Upper lobe of right lung (tissue), 1 donor: Measurements from ENCODE around the gene DPPA4. TPM values are rescaled to one million over a fixed set of nuclear protein-coding genes. Genes with fewer than 3 reads are reported as not detected.
"Not testable (repeated sequence)": the region's sequence is repeated elsewhere in the genome, so short reads cannot be mapped to it uniquely, and the experiment has no call there.

Experiments
- ATAC-seq: fragments of 200-7000 bp; cut with Tn5 transposase; one replicate; pipeline ENCODE4 v1.9.1; 2020; ENCODE audit warnings: mild to moderate bottlenecking, moderate library complexity
- DNase-seq: peaks from one replicate; pipeline ENCODE4 v3.0.0-alpha.2; 2020
- H3K27ac ChIP-seq: fragments of 200-600 bp; one replicate; pipeline ENCODE4 v1.8.0; 2022
- H3K27me3 ChIP-seq: fragments of 200-600 bp; one replicate; pipeline ENCODE4 v1.8.0; 2022; ENCODE audit warnings: mild to moderate bottlenecking
- H3K36me3 ChIP-seq: fragments of 200-600 bp; one replicate; pipeline ENCODE4 v1.8.0; 2022
- H3K4me1 ChIP-seq: fragments of 200-600 bp; one replicate; pipeline ENCODE4 v1.8.0; 2022
- H3K4me3 ChIP-seq: fragments of 200-600 bp; one replicate; pipeline ENCODE4 v1.8.0; 2022; ENCODE audit warnings: mild to moderate bottlenecking
- H3K9me3 ChIP-seq: fragments of 200-600 bp; one replicate; pipeline ENCODE4 v1.8.0; 2022
- intact Hi-C: fragments of 100-400 bp; cut with DNase I; formaldehyde crosslinking; loops from one replicate; pipeline ENCODE4 v1.11.0; 2022
- total RNA-seq: library from RNA; stranded (reverse); fragmentation: NEBNext Ultra II Directional; extraction: Animal tissue kit (Norgen Biotek cat#: 25700); gene quantifications from one replicate; pipeline ENCODE4 v1.2.1, GENCODE V29; 2021
- TF ChIP-seq, protein P1 (sequence below): fragments of 200-600 bp; IDR thresholded peaks from one replicate; pipeline ENCODE4 v1.8.0; 2022; ENCODE audit warnings: antibody characterized with exemption
- donor health status: DM: no; HTN: yes; CAD: no; lungs with severe emphysema.

Gene DPPA4
- total RNA-seq, 1 donor from 2014 or later, result not detected

DNA sequence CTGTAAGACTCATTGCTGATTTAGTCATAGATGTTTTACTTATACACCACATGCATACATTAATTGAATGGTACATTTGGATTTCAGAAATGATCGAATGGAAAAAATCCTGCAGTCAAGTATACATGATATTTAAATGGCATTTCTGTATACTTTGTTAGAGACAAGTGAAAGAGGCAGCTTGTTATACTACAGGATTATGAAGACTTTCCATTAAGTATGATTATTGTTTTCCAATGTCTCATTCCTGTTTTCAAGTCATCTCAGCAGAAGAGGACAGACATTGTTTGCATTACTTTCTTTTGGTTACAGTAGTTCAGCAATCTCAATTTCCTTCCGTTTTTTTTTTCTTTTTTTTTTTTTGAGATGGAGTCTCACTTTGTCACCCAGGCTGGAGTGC is 36.6 kb upstream of the DPPA4 start:
- no peak for ATAC-seq

DNA sequence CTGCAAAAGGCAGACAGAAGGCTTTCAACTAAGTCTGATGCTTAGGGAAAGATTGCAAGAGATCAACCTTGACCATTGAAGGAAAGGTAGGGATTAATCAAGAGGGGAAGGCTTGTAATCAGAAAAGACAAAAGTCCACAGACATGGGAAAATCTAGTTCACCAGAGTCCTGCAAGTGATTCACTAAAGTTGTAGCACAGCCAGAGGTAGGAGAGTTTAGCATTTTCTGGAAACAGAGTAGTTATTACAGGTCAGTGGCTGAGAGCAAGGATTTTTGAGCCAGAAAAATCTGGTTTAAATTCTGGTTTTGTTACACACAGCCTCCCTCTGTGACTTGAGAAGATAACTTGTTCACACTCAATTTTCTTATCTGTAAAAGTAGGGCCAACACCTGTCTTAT is 35.3 kb upstream of the DPPA4 start:
- ATAC-seq, result no peak
- Histone ChIP-seq H3K27me3 (no peaks in the 10 kb centered on the region), H3K4me1 (no peaks in the 10 kb centered on the region), H3K27ac (no peak overlapping the region), H3K4me3 (no peak overlapping the region), H3K9me3 (no peaks in the 10 kb centered on the region), H3K36me3 (no peaks in the 10 kb centered on the region)
- TF ChIP-seq, protein P1, sequence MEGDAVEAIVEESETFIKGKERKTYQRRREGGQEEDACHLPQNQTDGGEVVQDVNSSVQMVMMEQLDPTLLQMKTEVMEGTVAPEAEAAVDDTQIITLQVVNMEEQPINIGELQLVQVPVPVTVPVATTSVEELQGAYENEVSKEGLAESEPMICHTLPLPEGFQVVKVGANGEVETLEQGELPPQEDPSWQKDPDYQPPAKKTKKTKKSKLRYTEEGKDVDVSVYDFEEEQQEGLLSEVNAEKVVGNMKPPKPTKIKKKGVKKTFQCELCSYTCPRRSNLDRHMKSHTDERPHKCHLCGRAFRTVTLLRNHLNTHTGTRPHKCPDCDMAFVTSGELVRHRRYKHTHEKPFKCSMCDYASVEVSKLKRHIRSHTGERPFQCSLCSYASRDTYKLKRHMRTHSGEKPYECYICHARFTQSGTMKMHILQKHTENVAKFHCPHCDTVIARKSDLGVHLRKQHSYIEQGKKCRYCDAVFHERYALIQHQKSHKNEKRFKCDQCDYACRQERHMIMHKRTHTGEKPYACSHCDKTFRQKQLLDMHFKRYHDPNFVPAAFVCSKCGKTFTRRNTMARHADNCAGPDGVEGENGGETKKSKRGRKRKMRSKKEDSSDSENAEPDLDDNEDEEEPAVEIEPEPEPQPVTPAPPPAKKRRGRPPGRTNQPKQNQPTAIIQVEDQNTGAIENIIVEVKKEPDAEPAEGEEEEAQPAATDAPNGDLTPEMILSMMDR, result no peak
- intact Hi-C loops, result no loop called here
- DNase-seq, result no peak

More for the DNA sequence above, 36.6 kb upstream of the DPPA4 start:
- TF ChIP-seq, protein P1, result no peak
- Histone ChIP-seq H3K9me3 (no peaks in the 10 kb centered on the region), H3K36me3 (no peaks in the 10 kb centered on the region), H3K27me3 (no peaks in the 10 kb centered on the region), H3K27ac (no peak overlapping the region), H3K4me1 (no peaks in the 10 kb centered on the region), H3K4me3 (no peak overlapping the region)
- no peak for DNase-seq
- intact Hi-C loops, result no loop called here

DNA sequence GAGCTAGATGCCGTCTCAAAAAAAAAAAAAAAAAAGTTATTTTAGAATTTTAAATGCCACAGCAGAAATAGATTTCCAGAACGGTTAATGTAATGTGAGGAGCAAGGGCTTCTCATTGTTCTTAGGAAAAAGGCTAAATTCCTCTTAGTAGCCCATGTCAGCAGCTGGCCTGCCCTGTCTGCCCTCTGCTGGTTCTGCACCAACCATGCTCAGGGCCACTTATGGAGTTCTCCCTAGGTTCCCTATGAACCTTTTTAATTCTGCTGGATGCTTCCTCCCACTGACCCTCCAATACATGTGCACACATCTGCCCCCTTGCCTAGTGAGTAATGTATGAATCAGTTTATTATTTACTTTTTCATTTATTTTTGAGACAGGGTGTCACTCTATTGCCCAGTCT is 32.2 kb upstream of the DPPA4 start:
- H3K9me3 ChIP-seq, result no peaks in the 10 kb centered on the region

DNA sequence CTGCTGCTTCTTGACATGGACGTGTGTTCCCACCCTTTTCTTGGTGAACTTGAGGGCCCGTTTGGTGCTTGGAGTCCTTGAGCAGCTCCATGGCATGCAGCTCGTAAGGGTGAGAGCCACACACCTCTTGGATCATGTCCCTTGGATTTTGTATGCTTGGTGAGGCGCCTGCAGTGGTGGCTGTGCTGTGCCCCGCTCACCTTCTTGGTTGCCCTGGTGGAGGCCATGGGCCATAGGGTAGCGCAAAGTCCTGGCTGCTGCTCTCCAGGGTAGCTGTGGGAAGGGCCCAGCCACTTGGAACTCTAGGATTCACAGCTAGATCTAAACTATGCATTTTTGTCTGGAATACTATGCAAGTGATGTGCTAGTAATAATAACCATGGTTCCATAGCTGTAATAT is 26.7 kb upstream of the DPPA4 start:
- Histone ChIP-seq H3K27ac (no peak overlapping the region), H3K36me3 (no peaks in the 10 kb centered on the region), H3K9me3 (no peaks in the 10 kb centered on the region), H3K27me3 (no peaks in the 10 kb centered on the region), H3K4me3 (no peak overlapping the region), H3K4me1 (no peaks in the 10 kb centered on the region)
- ATAC-seq, result no peak
- DNase-seq, result no peak
- intact Hi-C loops, result no loop called here
- TF ChIP-seq, protein P1, result no peak

More for the DNA sequence above, 32.2 kb upstream of the DPPA4 start:
- intact Hi-C loops, result no loop called here
- Histone ChIP-seq H3K27me3 (no peaks in the 10 kb centered on the region), H3K4me3 (no peak overlapping the region), H3K4me1 (no peaks in the 10 kb centered on the region), H3K36me3 (no peaks in the 10 kb centered on the region), H3K27ac (no peak overlapping the region)
- ATAC-seq, result peak; percentile 36
- TF ChIP-seq, protein P1, result no peak
- no peak for DNase-seq

DNA sequence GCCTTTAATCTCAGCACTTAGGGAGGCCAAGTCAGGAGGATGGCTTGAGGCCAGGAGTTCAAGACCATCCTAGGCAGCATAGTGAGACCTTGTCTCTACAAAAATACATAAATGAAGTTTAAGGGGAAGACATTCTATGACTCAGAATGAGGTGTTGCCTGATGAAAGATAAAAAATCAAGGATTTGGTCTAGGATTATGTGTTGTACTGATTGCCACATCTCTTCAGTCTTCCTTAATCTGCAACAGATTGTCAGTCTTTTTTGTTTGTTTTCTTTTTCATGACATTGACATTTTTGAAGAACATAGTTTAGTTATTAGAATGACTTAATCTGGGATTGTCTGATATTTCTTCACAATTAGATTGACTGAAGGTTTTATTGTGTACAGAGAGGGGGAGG is 26.3 kb upstream of the DPPA4 start:
- Histone ChIP-seq H3K27ac (no peak overlapping the region), H3K9me3 (no peaks in the 10 kb centered on the region), H3K27me3 (no peaks in the 10 kb centered on the region), H3K36me3 (no peaks in the 10 kb centered on the region), H3K4me1 (no peaks in the 10 kb centered on the region), H3K4me3 (no peak overlapping the region)
- DNase-seq (no peak), ATAC-seq (no peak)
- intact Hi-C loops, result no loop called here
- TF ChIP-seq, protein P1, result no peak

DNA sequence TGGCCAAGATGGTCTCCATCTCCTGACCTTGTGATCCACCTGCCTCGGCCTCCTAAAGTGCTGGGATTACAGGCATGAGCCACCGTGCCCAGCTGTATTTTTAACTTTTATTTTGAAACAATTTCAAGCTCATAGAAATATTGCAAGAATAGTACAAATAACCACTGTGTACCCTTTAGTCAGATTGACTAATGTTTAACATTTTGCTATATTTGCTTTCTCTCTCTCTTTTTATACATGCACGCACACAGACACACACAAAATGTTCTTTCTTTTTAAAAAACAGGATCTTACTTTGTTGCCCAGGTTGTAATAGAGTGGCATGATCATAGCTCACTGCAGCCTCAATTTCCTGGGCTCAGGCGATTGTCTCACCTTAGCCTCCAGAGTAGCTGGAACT is 25.5 kb upstream of the DPPA4 start:
- TF ChIP-seq, protein P1, result no peak
- no peaks in the 10 kb centered on the region for H3K9me3 ChIP-seq
- no peak overlapping the region for H3K27ac ChIP-seq
- no peaks in the 10 kb centered on the region for H3K27me3 ChIP-seq
- no peaks in the 10 kb centered on the region for H3K36me3 ChIP-seq
- DNase-seq (no peak), ATAC-seq (no peak)
- no peak overlapping the region for H3K4me3 ChIP-seq
- no peaks in the 10 kb centered on the region for H3K4me1 ChIP-seq
- intact Hi-C loops, result no loop called here

DNA sequence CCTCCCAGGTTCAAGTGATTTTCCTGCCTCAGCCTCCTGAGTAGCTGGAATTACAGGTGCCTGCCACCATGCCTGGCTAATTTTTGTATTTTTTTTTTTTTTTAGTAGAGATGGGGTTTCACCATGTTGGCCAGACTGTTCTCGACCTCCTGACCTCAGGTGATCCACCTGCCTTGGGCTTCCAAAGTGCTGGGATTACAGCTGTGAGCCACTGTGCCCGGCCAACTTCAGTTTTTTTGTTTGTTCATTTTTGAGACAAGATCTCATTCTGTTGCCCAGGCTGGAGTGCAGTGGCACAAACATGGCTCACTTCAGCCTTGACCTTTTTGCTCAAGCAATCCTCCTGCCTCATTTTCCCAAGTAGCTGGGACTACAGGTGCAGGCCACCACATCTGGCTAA is 21.5 kb upstream of the DPPA4 start:
- ATAC-seq, intact Hi-C loops, H3K4me1 ChIP-seq, H3K4me3 ChIP-seq, H3K27ac ChIP-seq, H3K9me3 ChIP-seq, H3K27me3 ChIP-seq, H3K36me3 ChIP-seq, DNase-seq: not testable (repeated sequence)
